Stimulated activated CD8-positive, alpha-beta memory T cell treated with anti-CD3 and anti-CD28 coated beads, Interleukin-12 subunit alpha, Interleukin-12 subunit beta, amount 100 ng/mL, for 1 hour (primary cell): ENCODE data around the gene BMP5.

Source experiments
- DNase-seq: peaks from one replicate; pipeline ENCODE4 v3.0.0-alpha.2; 2020; ENCODE audit warnings: low read depth

The BMP5 gene

DNA sequence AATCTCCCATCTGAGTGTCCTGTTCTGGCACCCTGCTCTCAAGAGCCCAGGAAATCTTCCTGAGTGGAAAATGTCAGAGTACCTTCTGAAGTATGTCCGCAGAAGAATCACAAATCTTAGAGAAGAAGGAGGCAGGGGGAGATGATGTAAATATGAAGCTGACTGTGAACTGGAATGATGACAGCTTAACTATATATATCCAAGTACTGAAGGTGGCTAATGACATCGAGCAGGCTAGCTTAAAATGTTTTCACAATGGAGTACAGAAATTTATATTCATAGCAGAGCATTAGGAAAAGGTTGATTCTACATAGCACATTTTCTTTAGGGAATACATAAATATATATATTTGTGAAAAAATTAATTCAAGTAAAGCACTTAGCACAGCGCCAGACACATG, 64.3 kb downstream of the BMP5 start:
- no peak for DNase-seq

DNA sequence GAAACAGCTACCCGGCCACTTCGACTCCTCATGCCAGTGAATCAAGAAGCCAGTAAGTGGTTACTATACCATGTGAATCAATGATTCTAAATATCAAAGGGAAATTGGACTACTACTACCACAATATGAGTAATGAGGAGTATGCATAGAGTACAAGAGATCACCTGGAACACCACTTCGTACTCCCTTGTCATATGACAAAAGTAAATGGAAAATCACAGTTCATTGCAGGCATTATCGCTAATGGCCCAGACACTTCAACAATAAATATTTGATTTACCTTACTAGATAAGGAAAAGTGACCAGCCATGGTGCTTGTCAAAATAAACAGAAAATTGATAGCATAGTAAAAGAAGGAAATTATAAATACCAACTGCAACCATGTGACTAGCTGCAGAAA, 73.1 kb downstream of the BMP5 start:
- no peak for DNase-seq

DNA sequence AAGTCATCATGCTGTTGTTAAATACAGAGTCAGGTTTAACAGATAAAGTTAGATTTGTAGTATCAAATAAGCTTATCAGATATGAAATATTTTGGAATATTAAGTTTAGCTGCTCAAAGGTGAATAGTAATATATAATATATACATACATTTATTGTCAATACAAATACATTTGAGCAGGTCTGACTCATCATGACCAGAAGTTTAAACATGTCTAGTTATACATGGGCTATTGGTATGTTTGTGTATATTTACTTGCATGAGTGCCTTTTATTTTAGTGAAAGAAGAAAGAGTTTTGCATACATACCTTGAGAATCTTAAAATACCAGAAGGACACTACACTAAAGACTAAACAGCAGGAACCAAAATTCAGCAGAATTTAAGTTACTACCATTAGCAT, 76.8 kb downstream of the BMP5 start:
- no peak for DNase-seq

DNA sequence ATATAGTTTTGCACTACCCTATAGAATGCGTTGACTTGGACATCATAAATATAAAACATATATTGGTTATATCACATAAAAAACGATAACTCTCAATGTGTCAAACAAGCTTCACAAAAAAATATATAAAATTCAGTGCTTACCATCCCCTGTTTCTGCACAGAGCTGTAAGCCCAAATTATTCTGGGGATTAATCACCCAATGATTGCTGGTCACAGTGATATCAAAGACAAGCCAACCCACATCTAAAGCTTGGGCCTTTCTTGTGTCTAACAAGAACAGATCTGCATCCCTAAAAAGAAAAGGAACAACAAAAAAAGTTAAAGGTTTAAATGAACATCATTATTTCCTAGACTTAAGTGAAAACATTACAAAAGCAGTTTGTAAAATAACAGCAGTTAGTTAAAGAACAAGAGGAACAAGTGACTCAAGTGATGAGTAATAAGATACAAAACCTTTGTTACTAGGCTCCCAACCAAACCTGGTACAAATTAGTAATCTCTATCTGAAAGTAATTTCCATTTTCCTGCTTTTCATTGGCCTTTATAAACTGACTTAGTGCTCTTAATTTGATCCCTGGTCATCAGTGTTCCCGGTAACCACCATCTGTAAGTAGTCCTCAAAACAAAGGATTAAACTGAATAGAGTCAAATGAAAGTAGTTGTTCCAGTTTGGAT, 81.1 kb downstream of the BMP5 start:
- DNase-seq, result no peak

DNA sequence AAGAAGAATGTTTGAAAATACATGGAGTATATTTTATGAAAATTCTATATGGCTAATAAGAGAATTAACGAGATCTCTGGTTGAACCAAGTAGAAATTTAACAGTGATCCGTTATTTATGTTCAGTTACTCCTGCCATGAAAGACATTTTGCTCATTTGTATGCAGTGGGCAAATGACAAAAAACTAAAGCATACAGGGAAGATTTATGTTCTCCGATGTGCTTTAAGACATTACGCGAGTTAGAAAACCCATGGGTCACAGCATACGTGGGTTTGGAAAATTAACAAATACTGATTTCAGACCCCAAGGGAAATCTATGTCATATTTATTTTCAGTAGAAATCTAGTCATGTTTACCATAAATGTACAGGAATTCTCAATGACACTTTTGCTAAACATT, 90.1 kb downstream of the BMP5 start:
- no peak for DNase-seq

DNA sequence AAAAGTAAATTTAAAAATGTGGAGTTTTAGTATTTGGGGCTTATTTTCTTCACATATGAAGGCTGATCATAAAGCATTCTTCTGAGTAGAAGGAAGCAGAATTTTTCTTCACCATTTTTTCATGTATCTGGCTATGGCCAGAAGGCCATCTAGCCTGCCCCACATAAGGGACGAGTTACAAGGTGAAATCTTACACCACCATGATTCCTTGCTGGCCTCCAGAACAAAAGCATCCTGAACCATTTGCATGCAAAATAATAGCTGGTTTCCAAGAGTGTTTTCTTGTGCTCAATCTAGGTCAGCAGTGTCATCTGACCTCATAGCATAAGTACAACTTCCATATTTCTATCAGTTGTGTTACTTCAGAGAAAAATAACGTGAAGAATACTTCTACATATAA, 93.1 kb downstream of the BMP5 start:
- no peak for DNase-seq

DNA sequence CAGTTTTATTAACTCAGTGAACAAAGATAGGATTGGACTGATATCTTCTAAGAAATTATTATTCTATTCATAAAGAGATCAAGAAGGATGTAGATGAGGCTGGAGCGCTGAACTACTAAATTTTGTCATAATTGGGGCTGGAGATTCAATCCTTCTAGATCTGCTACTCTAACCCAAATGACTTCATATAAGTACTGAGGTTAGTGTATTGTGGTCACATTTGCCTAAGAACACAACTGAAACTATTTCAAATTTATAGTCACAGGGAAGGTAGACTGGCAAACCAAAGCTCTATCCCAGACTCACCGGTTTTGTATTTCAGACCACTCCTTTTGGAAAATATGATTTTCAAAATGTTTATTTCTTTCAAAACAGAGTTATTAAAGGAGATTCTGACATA, 96.7 kb downstream of the BMP5 start:
- DNase-seq, result no peak

DNA sequence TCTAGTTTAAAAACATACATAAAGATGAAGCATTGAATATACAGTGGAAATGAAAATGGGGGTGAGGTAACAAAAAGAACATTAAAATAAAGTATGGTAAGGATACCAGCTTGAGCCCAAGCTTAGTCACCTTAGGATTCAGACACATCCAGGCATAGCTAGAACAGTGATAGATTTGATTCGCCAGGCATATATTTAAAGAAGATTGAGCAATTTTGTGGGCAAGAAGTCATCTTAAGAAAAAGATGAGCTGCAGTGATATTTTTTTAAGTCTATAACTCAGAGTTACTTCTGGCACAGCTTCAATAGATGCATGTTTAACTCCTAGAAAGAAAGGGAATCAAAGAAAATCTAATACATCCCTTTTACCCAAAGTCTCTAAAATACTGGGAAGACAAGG, 97.9 kb downstream of the BMP5 start:
- DNase-seq, result no peak

DNA sequence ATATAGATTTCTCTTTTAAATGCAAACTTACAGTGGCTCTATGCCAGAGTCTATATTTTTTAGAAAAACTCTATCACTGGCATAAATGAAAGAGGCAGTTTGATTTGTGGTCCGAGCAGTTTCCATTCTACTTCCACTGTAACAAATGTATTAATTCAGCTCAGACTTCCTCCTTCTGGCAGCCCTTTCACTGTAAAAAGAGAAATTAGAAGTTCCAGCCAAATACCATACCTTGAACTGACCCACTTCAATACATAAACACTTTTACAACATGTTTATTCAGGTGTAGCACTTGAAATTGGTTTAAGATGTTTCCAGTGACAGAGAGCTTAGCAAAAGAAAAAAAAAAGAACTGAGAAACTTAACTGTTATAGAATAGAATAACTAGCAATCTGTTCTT, 99.3 kb downstream of the BMP5 start:
- DNase-seq, result no peak

DNA sequence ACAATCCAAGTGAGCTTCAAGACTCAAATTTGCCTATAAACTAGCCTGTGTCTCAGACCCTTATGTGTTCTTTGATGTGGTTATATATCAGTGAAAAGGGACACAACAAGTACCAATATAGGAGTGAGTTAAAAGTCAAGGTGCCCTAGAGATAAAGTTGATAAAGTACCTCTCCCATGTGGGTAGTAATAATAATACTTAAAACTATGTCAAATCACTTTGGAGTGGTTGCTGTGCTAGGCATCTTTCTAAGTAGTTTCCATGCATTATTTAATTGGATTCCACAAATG, 100.4 kb downstream of the BMP5 start:
- no peak for DNase-seq

DNA sequence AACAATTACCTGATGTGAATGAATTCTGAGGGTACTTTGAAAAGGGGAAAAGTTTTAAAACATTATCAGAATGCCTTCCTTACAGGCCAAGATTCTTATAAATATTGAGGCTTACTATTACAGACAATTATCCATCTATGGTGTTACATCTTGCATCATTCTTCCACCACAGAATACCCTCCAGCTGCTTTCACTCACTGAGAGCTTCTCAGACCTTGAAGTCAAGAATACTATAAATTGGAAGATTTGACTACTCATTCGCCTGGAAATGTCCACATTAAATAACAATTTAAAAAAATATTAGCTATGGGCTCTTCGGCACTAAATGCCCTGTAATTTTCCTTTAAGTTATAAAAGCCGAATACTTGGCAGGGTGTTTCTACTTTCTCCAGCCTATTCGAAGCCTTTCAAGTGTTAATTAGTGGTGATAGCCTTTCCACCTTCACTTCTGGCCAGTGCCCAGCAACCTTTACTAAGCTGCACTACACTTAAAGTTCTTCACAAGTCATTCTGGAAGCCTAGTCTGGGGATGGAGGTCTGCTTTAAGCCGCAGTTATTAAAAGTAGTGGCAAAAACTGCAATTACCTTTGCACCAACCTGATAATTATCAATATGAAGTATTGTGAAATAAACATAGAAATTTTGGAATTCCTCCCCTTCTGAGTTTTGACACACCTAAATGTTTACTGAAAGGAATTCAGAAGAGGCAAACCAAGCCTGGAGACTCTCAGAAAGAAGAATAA, 100.9 kb downstream of the BMP5 start:
- no peak for DNase-seq

DNA sequence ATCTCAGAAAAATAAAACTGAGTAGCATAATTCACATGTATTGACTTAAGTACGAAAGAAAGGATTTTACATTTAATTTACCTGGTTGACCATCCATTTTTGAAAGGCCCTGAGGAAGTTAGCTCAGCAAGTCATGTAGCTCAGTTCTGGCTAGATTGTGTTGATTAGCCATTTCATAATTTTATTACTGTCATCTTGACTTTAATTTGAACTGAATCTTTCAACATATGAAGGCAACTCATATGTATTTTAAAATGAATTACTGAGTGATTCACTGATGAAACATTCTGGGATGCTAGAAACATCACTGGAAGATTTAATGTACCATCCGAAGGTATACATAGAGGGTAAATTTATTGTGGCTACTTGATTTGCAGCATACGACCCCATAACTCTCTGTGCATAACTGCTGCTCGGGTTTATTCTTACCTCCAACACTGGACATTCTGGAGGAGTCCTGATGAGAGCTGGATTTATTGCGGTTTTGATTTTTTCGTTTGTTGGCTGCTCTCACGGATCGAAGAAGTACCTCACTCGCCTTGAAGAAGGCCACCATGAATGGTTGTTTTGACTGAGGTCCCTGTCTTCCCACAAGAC, 101.7 kb downstream of the BMP5 start:
- no peak for DNase-seq

DNA sequence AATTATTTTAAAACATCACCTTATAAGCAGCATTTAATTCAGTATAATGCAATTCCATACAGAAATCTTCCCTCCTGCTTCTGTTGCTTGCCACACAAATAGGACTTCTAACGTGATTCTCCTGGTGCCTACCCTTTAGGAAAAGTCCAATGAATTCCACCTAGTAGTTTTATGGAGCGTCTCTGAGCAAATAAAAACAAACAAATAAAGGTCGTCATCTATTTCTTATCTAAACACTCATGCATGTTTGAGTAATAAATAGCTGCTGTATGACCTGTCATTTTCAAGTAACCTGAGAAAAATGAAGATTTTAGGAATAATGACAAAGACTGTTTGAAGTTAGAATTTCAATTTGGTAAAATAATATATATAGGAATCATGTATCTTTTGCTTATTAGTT, 102.7 kb downstream of the BMP5 start:
- DNase-seq, result no peak

DNA sequence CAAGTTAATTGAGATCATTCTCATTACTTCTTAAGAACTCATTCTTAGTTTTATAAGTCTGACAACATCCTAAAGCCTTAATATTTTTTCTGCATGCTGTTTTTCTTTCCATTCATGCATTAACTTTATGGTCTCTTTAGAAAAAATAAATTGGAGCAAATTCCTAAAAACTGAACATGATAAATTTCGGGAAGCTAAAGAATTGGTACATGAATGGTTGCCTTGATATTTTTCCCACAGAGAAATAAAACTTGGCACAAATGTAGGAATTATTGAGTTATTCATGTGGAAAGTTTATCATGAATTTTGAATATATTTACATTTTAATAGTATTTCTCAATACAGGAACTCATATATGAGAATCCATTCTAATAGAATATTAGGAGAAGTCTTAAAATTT, 115.9 kb downstream of the BMP5 start:
- no peak for DNase-seq

DNA sequence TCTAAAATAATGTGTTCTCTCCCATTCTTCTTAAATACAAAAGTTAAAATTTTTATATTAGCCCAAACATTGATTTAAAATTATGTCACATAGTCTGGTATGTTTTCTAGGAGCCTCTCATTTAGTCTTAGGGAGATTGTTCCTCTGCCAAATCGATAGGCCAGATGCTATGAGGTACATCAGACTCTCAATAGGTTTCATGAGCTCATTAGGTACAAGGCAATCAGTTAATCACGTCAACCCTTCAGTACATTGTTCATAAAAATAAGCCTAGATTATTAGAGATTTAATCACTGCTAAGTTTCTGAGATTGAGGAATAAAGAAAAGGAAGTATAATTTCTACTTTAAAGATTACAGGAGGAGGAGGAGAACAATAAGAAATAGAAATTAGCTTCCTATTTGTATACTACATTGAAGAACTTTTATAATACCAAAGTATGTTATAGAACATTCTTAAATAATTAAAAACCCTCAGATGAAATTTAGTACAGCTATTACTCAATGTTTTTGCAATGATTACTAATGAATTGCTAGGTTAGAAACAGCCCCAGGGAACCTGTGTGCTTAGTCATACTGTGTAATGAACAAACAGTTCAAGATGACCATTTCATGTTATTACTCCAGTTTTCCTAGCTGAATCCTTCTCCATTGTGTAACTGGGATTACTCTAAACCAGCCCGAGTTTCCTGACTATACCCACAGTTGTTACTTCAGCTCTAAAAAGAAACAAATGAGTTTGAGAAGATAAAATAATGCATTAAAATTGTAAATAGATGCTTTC, 117.0 kb downstream of the BMP5 start:
- no peak for DNase-seq

DNA sequence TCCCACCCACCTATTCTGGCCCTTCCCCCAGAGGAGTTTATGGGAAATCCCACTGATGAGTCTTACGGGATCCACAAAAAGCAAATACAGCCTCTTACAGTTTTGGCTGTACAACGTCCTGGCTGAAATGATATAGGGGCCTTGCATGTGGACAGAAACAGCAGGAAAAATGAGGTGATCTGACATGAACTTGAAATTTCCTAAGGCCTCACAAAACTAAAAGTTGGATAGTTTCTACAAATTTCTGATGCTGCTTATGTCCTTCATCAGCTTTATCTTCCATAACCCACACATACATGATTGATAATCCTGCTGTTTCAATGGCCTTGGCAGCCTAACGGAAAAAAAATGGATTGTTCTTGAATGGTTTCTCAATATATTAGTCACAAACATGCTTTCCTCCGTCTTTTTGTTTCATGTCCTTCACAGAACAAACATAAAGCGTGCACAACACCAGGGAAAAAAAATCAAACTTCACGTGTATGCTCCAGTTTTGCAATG, 118.8 kb downstream of the BMP5 start:
- no peak for DNase-seq

DNA sequence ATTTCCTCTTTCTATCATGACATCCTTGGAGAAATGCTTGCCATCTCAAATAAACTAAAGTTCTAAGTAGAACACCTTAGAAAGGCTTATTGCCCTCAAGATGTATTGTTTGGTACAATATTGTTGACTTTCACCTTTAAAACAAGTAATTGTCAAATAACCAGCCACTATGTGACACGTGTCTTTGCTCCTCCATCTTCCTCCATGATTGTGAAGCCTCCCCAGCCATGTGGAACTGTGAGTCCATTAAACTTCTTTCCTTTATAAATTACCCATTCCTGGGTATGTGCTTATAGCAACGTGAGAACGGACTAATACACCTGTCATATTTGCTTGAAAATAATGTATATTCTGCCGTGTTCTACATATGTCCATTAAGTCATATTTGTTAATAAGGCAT, 126.5 kb downstream of the BMP5 start:
- DNase-seq, result no peak

DNA sequence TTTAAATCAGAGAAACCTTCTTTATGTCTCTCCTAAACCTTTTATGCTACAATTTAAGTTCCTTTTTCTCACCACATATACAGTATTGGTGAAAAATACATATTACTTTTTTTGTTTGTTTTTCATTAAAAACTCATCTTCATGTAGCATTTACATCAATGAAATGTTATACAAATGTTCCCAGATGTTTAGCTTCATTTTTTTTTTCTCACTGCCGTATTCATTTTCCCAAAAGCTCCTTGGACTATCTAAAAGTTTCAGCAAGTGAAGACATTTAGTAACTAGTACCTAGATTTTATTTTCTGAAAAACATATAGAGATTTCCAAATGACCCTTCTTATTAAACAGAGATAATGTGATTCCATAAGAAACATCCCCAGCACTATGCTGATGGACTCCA, 128.9 kb downstream of the BMP5 start:
- no peak for DNase-seq

DNA sequence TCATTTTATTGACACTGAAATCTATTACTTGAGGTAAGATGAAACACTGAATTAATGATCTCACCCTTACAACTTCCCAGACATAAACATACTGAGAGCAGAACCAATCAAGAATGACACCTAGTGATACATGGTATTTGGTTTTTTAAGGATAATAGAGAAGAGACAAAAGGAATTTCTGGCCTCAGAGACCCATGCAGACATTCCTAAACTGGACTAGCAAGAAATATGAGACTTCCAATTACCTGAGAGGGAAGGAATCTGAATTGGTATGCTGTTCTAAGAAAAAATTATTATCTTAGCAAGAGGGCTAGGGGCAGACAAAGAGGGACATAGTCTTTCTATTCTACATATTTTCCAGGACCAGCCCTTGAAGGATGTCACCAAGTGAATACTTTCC, 141.1 kb downstream of the BMP5 start:
- no peak for DNase-seq

DNA sequence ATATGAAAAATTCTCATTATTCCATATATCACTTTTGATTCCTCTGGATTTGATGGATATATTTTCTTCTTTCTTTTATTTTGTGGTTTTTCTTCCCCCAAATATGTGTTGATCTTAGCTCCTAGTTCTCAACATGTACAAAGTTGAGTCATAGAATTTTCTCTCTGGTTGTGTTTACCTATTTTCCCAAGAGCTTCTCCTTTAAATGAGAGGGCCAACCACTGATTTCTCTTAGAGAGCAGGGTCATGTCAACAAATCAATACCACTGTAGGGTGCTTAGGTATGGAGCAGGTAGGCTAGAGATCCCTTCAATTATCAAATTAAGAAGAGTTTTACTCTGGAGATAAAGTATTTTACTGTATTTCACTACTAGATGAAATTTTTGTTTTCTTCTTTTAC, 145.7 kb downstream of the BMP5 start:
- DNase-seq, result no peak

DNA sequence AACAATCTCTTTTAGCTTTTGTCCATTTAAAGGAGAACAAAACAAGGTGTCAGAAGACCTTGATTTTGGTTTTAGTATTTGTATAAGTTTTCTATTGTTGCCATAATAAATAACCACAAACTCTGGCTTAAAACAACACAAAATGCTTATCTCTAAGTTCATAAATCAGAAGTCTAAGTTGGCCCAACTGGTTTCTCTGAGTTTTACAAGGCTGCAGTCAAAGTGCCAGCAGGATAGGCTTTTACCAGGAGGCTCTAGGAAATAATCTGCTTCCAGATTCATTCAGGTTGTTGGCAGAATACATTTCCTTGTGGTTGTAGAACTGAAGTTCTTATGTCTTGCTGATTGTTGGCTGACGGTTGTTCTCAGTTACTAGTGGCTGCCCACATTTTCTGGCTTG, 149.2 kb downstream of the BMP5 start:
- no peak for DNase-seq

DNA sequence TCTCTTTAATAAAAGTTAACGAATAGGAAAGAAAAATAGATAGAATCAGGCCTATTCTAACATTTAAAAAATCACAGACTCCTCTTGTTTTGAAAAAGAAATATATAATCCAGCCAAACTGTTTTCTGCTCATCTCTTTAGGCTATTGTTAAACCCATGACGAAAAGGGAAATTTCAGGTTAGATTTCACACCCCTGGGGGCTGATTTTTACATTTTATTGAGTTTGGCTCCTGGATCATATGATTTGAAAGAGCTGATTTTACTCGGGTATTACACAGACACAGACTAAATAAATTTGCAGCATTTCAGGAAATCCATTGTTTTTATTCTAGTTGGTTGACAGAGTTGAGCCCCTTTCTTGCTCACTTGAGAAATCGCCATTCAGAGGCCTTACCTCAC, 160.6 kb downstream of the BMP5 start:
- DNase-seq, result no peak

DNA sequence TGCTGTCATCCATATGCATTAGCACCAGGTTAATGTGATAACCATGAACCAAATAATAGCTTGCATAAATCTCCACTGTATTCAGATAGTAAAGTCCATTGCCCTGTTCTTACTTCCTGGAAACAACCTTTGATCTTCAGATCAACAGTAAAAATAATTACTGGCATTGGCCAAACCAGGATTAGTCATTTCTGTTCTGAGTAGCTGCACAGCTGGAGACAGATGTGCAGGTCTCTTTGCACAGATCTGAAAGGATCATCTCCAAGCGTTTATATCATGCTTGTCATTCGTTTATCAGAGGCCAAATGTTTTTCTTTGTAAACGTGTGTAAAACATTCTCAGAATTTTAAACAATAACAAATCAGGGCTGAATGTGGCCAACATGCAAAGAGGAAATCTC, 162.0 kb downstream of the BMP5 start:
- DNase-seq, result no peak
